Mammary epithelial cell (primary cell): ENCODE measurements around the gene CD300LB.

Source experiments
- EZH2 ChIP-seq: IDR thresholded peaks from 2 replicates; pipeline ENCODE4 v1.6.1; 2012; ENCODE audit warnings: low read length, inconsistent platforms, borderline replicate concordance
- TF ChIP-seq, protein P1 (sequence below), 2 donors: IDR thresholded peaks in 1 of 2; conservative IDR thresholded peaks in 1 of 2; 2 replicates each; pipeline ENCODE4 v1.5.1; 2011 to 2012; ENCODE audit warnings: inconsistent platforms in 2 of 2, low read length in 2 of 2, mild to moderate bottlenecking in 2 of 2, control low read depth in 1 of 2, low read depth in 1 of 2; ENCODE audit not compliant: insufficient read depth in 1 of 2; ENCODE audit errors: extremely low read depth in 1 of 2

GRCh38 chr17:74493331-74493833 lies 37.9 kb downstream of the CD300LB start:
- TF ChIP-seq, protein P1, sequence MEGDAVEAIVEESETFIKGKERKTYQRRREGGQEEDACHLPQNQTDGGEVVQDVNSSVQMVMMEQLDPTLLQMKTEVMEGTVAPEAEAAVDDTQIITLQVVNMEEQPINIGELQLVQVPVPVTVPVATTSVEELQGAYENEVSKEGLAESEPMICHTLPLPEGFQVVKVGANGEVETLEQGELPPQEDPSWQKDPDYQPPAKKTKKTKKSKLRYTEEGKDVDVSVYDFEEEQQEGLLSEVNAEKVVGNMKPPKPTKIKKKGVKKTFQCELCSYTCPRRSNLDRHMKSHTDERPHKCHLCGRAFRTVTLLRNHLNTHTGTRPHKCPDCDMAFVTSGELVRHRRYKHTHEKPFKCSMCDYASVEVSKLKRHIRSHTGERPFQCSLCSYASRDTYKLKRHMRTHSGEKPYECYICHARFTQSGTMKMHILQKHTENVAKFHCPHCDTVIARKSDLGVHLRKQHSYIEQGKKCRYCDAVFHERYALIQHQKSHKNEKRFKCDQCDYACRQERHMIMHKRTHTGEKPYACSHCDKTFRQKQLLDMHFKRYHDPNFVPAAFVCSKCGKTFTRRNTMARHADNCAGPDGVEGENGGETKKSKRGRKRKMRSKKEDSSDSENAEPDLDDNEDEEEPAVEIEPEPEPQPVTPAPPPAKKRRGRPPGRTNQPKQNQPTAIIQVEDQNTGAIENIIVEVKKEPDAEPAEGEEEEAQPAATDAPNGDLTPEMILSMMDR (conservative IDR thresholded peaks at IDR 0.05 in 1 of 2, IDR thresholded peaks at IDR 0.05 in 1 of 2; ENCODE audit: extremely low read depth in 1 of 2, insufficient read depth in 1 of 2, low read depth in 1 of 2, low read length in 2 of 2): peak; percentile 91 to 93
- TF ChIP-seq EZH2: no peak
